ENCODE results near the gene LAIR2.
A peak's percentile ranks its signal among the peaks of the same experiment; 100 is the strongest.
"Not testable (repeated sequence)": the region's sequence is repeated elsewhere in the genome, so short reads cannot be mapped to it uniquely, and the experiment has no call there.

The LAIR2 gene

DNA sequence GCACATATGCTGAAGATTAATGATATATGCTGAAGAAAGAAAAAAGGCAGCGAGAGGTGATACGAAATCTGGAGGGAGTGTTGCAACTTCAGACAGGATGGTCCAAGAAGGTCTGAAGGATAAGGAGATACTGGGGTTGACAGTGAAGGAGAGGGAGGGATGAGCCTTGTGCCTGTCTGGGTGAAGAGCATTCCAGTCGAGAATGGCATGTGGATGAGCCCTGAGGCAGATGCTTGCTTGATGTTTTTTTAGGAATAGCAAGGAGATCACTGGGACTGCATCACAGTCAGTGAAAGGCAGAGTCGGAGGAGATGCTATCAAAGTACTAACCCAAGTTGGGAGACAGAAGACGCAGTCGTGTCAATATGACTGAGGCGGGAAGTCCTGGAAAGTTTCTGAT lies 13.3 kb upstream of the LAIR2 start:
- Histone ChIP-seq H3K27ac (no peak overlapping the region), H3K4me3 (no peak overlapping the region)

DNA sequence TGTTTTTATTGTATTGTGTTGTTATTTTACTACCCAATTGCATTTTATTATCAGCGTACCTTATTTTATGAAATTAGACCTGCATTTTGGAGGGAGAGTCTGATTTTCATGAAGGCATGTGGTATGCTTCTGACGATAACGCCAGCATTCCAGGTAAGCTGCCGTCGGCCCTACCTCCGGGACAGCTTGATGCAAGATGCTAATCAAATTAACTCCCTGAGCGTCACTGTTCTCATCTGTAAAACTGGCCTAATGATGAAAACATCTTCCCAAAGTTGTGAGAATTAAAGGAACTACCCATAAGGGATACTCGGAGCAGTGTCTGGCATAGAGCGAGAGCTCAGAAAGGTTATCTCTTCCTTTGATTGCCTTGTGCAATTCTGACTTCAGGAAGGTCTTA lies 12.9 kb upstream of the LAIR2 start:
- Histone ChIP-seq H3K27ac (no peak overlapping the region), H3K4me3 (no peak overlapping the region)

GRCh38 chr19:54492568-54492967 lies 10.1 kb upstream of the LAIR2 start:
- Histone ChIP-seq H3K27ac (no peak overlapping the region), H3K4me3 (no peak overlapping the region)

DNA sequence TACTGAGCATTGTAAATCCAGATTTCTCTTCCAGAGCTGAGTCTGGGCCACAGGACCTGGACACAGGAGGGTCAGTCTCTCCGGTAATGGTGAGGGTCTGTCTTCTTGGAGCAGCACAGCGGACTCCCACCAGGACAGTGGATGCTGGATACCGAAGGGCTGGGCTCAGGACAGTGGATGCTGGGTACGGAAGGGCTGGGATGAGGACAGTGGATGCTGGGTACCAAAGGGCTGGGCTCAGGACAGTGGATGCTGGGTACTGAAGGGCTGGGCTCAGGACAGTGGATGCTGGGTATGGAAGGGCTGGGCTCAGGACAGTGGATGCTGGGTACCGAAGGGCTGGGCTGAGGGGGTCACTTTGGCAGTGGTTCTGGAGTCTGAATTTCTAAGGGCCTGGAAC lies 9.6 kb upstream of the LAIR2 start:
- H3K27ac ChIP-seq, H3K4me3 ChIP-seq: not testable (repeated sequence)

- Histone ChIP-seq H3K4me3 (no peak overlapping the region), H3K27ac (no peak overlapping the region)
Observed at GRCh38 chr19:54493967-54494585, 8.6 kb upstream of the LAIR2 start.

- not testable (repeated sequence) for H3K4me3 ChIP-seq, H3K27ac ChIP-seq
Observed at GRCh38 chr19:54495284-54495683, 7.3 kb upstream of the LAIR2 start.

DNA sequence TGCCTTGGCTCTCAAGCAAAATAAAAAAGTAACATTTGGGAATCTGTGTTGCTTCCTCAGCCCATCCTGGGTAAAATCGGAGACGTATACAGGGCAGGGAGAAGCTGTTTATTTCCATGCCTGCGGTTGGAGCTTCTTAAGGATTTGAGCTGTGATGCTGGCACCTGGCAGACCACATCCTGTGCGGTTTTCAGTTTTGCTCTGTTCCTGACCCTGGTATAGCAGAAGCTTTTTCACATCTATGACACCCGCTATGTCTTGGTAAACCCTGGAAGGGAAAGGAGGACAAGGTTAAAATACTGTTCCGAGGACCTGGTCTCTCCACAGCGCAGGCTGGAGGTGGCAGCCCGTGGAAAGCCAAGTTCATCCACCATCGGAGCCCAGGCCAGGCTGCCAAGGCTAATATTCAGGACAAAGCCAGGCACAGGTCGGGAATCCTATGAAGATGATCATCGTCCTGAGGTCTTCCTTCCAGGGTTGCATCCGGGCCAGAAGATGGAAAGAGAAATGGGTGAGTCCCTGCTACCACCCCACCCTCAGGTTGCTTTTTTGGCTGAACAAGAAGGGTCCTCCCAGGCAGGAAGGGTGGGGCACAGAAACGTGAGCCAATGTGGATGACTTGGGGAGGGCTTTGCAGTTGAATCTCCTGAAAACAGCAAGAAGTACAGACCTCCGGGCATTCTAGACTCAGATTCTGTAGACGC lies 4.7 kb upstream of the LAIR2 start:
- H3K27ac ChIP-seq, result peak overlapping the region in 1 of 21 experiments; percentile 21
- not testable (repeated sequence) for H3K4me3 ChIP-seq

DNA sequence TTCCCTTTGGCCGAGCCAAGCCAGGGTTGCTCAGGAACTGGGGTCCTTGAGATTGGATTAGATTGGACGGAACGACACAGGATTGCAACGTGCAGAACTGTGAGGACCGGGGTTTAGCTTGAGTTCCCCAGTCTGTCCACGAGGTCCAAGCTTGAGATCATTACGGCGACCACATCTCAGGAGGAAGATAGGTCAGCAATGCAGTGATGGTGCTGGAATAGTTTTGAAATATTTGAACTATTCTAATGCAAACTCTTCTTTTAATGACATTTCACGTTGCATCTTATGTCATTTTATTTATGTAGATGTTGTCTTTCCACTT lies 4.2 kb upstream of the LAIR2 start:
- H3K4me3 ChIP-seq, result not testable (repeated sequence)

DNA sequence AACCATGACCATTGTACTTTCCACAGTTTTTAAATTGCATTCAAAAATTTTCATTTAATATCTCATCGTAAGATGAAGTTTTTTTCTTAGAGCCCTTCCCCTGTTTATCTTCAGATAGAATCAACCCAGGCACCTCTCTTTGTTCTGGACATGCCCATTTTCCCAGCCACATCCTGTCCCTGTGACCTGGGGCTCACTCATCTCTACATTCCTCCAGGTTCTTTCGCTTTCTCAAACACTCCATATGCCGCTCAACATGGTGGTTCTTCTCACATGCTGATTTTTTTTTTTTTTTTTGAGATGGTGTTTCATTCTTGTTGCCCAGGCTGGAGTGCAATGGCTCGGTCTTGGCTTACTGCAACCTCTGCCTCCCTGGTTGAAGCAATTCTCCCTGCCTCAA lies 2.9 kb downstream of the LAIR2 start:
- H3K4me3 ChIP-seq, H3K27ac ChIP-seq: not testable (repeated sequence)

More for the DNA sequence above, 4.2 kb upstream of the LAIR2 start:
- peak overlapping the region in 1 of 21 experiments; percentile 21 for H3K27ac ChIP-seq

DNA sequence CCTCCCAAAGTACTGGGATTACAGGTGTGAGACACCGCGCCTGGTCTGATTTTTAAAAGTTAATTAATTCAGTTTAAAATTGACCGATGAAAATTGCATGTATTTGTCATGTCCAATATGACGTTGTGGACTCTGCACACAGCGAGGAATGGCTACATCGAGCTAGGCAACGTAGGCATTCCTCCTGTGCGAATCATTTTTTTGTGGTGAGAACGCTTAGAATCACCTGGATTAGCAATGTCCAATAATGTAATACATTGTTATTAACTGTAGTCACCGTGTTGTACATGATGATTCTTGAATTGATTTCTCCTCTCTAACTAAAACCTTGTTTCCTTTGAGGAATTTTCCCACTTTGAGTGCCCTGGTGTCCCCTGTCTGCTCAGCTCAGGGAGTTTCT lies 3.4 kb downstream of the LAIR2 start:
- H3K27ac ChIP-seq, result no peak overlapping the region

DNA sequence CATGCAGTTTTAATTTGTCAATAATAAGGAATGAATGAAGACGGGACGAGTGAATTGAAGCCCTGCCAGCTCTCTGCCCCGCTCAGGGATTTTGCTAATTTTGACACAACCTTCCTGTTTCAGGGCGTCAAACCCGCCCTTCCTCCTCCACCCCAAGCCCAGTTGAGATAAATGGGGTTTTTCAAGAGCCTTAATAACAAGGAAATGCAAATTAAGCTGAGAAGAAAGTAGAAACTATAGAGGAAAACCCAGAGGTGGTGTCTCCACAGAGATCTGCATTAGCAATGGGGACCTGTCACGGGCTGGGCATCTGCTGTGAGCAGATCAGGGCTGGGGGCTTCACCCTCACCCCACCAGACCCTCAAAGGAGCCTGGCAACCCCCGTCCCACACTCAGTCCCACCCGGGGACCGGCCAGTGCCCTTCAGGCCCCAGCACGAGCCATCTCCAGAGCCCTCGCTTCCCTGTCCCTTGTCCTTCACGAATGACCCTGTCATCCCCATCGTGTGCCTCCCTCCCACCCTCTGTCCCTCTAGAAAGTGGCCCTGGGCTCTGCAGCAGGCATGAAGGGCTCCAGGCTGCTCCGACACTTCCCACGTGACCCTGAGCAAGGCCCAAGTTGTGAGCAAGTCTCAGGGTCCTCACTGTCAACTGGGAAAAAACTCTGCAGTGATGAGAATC lies 4.5 kb downstream of the LAIR2 start:
- H3K27ac ChIP-seq, result peak overlapping the region in 1 of 21 experiments; percentile 59
- H3K4me3 ChIP-seq, result not testable (repeated sequence)

More for the DNA sequence above, 3.4 kb downstream of the LAIR2 start:
- H3K4me3 ChIP-seq, result no peak overlapping the region

- Histone ChIP-seq H3K27ac (no peak overlapping the region), H3K4me3 (no peak overlapping the region)
Observed at GRCh38 chr19:54507824-54508223, 5.2 kb downstream of the LAIR2 start.

DNA sequence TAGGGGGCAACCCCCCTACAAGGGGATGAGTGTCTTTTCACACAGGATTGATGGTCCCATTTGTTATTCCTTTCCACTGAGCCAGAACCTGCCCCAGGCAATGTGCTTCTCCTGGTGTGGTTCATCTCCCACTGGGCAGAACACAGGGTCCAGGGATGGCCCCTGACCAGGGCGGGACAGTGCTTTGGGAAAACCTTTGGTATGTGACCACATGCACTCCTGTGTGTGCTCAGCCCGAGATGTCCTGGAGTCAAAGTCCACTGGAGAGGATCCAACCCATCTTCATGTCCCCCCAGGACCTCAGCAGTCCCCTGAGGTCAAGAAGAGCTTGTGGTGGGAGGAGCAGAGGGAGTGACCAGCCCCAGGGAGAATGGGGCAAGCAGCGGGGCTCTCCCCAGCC lies 5.9 kb downstream of the LAIR2 start:
- H3K4me3 ChIP-seq, result not testable (repeated sequence)

GRCh38 chr19:54509200-54509940 lies 6.7 kb downstream of the LAIR2 start:
- not testable (repeated sequence) for H3K27ac ChIP-seq, H3K4me3 ChIP-seq

More for the DNA sequence above, 5.9 kb downstream of the LAIR2 start:
- not testable (repeated sequence) for H3K27ac ChIP-seq

DNA sequence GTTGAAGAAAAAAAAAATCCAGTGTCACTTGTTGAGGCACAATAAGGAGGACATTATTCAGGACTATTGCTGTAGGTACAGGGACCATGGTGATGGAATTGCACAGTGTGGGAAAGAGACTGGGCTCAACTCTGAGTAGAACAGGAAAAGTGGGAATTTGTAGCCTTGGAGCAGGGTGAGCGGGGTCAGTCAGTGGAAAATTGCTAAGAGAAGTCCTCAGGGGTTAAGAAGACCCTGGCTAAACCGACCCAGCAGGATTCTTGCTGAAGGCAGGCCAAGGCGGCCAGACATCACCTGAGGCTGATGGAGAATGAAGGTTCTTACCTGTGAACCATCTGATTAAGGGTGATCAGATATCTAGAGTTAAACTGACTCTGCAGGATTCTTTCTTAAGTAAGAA lies 12.5 kb downstream of the LAIR2 start:
- H3K4me3 ChIP-seq, result no peak overlapping the region

GRCh38 chr19:54517483-54517882 lies 14.9 kb downstream of the LAIR2 start:
- H3K27ac ChIP-seq, result no peak overlapping the region
- no peak overlapping the region for H3K4me3 ChIP-seq

More for the DNA sequence above, 12.5 kb downstream of the LAIR2 start:
- H3K27ac ChIP-seq, result no peak overlapping the region

DNA sequence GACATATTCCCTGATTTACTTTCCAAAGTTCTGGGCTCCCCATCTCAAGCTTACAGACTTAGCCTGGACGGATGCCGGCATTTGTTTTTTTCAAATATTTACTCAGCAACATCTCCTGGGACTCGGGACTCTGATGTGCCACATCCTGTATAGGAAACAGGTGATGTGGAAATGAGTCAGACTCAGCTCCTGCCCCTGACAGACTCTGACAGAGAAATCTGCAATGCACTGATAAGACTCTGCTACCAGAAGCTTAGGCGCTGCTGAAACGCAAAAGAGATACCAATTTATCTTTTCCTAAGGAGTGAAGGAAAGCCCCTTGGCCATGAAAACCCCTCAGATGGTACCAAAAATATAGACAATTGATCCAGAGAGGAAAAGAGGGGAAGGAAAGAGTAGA lies 16.2 kb downstream of the LAIR2 start:
- H3K27ac ChIP-seq, result peak overlapping the region in 2 of 21 experiments; percentile 9 to 30
- no peak overlapping the region for H3K4me3 ChIP-seq

DNA sequence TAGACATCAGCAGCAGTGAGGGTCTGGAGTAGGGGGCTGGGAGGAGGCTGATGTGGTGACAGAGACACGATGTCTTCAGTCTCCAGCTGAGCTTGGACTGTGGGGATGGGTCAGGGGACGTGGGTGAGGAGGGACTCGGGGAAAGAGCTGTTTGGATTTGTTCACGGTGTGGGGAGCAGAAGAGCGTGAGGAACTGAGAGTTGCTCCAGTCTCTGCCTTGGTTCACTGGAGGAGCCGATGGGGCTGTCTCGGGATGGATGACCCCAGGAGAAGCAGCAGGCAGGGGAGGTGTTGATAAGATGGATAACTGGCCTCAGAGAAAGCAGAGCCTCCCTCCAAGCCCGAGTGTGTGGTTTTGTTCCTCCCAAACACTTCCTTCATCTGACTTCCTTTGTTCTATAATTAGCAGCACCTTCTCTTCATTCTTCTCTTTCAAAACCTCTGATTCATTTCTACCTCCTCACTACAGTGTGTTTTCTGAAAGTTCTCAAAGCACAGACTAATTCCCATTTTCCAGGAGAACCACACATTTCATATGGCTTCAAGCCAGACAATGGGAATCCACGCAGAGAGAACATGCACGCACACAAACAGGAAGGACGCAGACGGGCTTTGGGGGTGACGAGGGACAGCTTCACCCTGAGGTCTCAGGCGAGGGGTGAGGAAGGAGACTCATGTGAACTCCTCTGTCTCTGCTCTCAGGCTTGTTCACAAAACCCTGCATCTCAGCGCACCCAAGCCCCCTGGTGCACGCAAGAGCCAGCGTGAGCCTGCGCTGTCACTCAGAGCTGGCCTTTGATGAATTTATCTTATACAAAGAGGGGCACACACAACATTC lies 18.6 kb downstream of the LAIR2 start:
- Histone ChIP-seq H3K27ac (peak overlapping the region in 1 of 21 experiments; percentile 70), H3K4me3 (no peak overlapping the region)

GRCh38 chr19:54521860-54522513 lies 19.4 kb downstream of the LAIR2 start:
- Histone ChIP-seq H3K4me3 (no peak overlapping the region), H3K27ac (peak overlapping the region in 1 of 21 experiments; percentile 70)

Measured in skin epidermis (tissue), 12 donors.